Fibroblast of lung (primary cell): ENCODE data around the gene KRTAP6-2. TPM values are rescaled to one million over a fixed set of nuclear protein-coding genes. Genes with fewer than 3 reads are reported as not detected.

ENCODE experiments used
- DNase-seq, 2 donors: peaks; one replicate each; pipeline versions ENCODE4 v3.0.0 to v3.0.0-alpha.2; 2010; ENCODE audit warnings: low read depth in 2 of 2
- H2AFZ ChIP-seq: 2 replicates; pipeline ENCODE4 v1.5.1; 2012; ENCODE audit warnings: low read length, control low read depth, inconsistent platforms
- H3K27ac ChIP-seq: 2 replicates; pipeline ENCODE4 v1.5.1; 2011; ENCODE audit warnings: low read length, control low read depth; ENCODE audit not compliant: insufficient read depth
- H3K27me3 ChIP-seq: 2 replicates; pipeline ENCODE4 v1.5.1; 2011; ENCODE audit warnings: mild to moderate bottlenecking, low read length; ENCODE audit not compliant: control insufficient read depth, insufficient read depth
- H3K36me3 ChIP-seq: 2 replicates; pipeline ENCODE4 v1.5.1; 2011; ENCODE audit warnings: low read length; ENCODE audit not compliant: control insufficient read depth, insufficient read depth
- H3K4me1 ChIP-seq: 2 replicates; pipeline ENCODE4 v1.5.1; 2011; ENCODE audit warnings: low read length; ENCODE audit not compliant: control insufficient read depth, insufficient read depth; ENCODE audit errors: extremely low read depth
- H3K4me2 ChIP-seq: 2 replicates; pipeline ENCODE4 v1.5.1; 2011; ENCODE audit warnings: low read length, control low read depth; ENCODE audit not compliant: insufficient read depth; ENCODE audit errors: extremely low read depth
- H3K4me3 ChIP-seq, 4 experiments: fragments of 200-600 bp in 1 of 4; sonication (generic) in 1 of 4; replicated peaks in 1 of 4; 2 replicates each; pipeline ENCODE4 v1.5.1; 2011 to 2016; ENCODE audit warnings: low read length in 4 of 4, low read depth in 3 of 4, mild to moderate bottlenecking in 3 of 4, control low read depth in 2 of 4, inconsistent platforms in 1 of 4, mixed read lengths in 1 of 4; ENCODE audit not compliant: insufficient read depth in 1 of 4; ENCODE audit errors: control extremely low read depth in 1 of 4
- H3K79me2 ChIP-seq: 2 replicates; pipeline ENCODE4 v1.5.1; 2012; ENCODE audit warnings: mild to moderate bottlenecking, low read length, inconsistent platforms; ENCODE audit not compliant: control insufficient read depth, insufficient read depth
- H3K9ac ChIP-seq: 2 replicates; pipeline ENCODE4 v1.5.1; 2011; ENCODE audit warnings: mild to moderate bottlenecking, low read length, control low read depth; ENCODE audit not compliant: insufficient read depth
- H3K9me3 ChIP-seq: 2 replicates; pipeline ENCODE4 v1.5.1; 2012; ENCODE audit warnings: low read depth, low read length; ENCODE audit not compliant: control insufficient read depth, insufficient read depth
- H4K20me1 ChIP-seq: 2 replicates; pipeline ENCODE4 v1.5.1; 2011; ENCODE audit warnings: low read length; ENCODE audit not compliant: control insufficient read depth, insufficient read depth; ENCODE audit errors: extremely low read depth
- CTCF ChIP-seq, 2 donors: IDR thresholded peaks in 1 of 2; conservative IDR thresholded peaks in 1 of 2; 1 replicate in 1 of 2; 2 replicates in 1 of 2; pipeline ENCODE4 v1.5.1; 2011 to 2012; ENCODE audit warnings: low read length in 2 of 2, control low read depth in 1 of 2, inconsistent platforms in 1 of 2, low read depth in 1 of 2, mild to moderate bottlenecking in 1 of 2
- EZH2 ChIP-seq: IDR thresholded peaks from 2 replicates; pipeline ENCODE4 v1.5.1; 2012; ENCODE audit warnings: low read length, control low read depth, mild to moderate bottlenecking; ENCODE audit errors: missing control alignments
- polyA plus RNA-seq, 2 donors: library from polyadenylated mRNA; depleted of rRNA in 1 of 2; stranded (reverse) in 1 of 2; unstranded in 1 of 2; fragments of >200 nt; gene quantifications; 2 replicates each; pipeline ENCODE4 v1.2.1, GENCODE V29; 2011 to 2012; ENCODE audit warnings: missing spikeins in 1 of 2
- total RNA-seq: library from RNA; depleted of rRNA; stranded (reverse); fragments of >200 nt; gene quantifications from 2 replicates; pipeline ENCODE4 v1.2.1, GENCODE V29; 2014

KRTAP6-2 gene
- total and polyA plus RNA-seq, 2 donors (not counting 1 experiment from before 2014, with no cell fraction given): not detected

- Histone ChIP-seq H3K27me3 (no peaks in the 10 kb centered on the region), H3K9me3 (no peaks in the 10 kb centered on the region), H3K4me2 (no peak within 1 kb of the TSS), H3K9ac (no peak within 1 kb of the TSS), H4K20me1 (no peaks in the 10 kb centered on the region), H2AFZ (no peak within 1 kb of the TSS), H3K36me3 (no peaks in the 10 kb centered on the region), H3K4me1 (no peaks in the 10 kb centered on the region), H3K27ac (no peak within 1 kb of the TSS), H3K79me2 (no peaks in the 10 kb centered on the region), H3K4me3 (no peak within 1 kb of the TSS)
- TF ChIP-seq EZH2 (no peak), CTCF (conservative IDR thresholded peaks at IDR 0.05 in 1 of 2, IDR thresholded peaks at IDR 0.05 in 1 of 2; ENCODE audit: low read depth in 1 of 2, low read length in 2 of 2) (no peak)
- DNase-seq: no peak
Observed at GRCh38 chr21:30620522-30620921, 21.8 kb upstream of the KRTAP6-2 start, which contains the start of gene KRTAP20-4. TSS of gene KRTAP20-4 (plus strand) at chr21:30620627.

- no peaks in the 10 kb centered on the region for H3K36me3 ChIP-seq
- DNase-seq: no peak
Observed at GRCh38 chr21:30620080-30620479, 21.4 kb upstream of the KRTAP6-2 start.

GRCh38 chr21:30616125-30616524, 17.4 kb upstream of the KRTAP6-2 start, which contains the start of gene KRTAP20-1:
TSS of gene KRTAP20-1 (plus strand) at chr21:30616425. CDS start at chr21:30616455, 30 bp downstream.
- no peak within 1 kb of the TSS for H3K9ac ChIP-seq
- no peaks in the 10 kb centered on the region for H3K4me1 ChIP-seq
- no peak within 1 kb of the TSS for H3K4me3 ChIP-seq
- H3K27ac ChIP-seq: no peak within 1 kb of the TSS
- TF ChIP-seq EZH2: no peak
- no peak for TF ChIP-seq CTCF (conservative IDR thresholded peaks at IDR 0.05 in 1 of 2, IDR thresholded peaks at IDR 0.05 in 1 of 2; ENCODE audit: low read depth in 1 of 2, low read length in 2 of 2)
- no peaks in the 10 kb centered on the region for H3K9me3 ChIP-seq
- H2AFZ ChIP-seq: no peak within 1 kb of the TSS
- DNase-seq: no peak
- H3K79me2 ChIP-seq: no peaks in the 10 kb centered on the region
- H3K36me3 ChIP-seq: no peaks in the 10 kb centered on the region
- H3K4me2 ChIP-seq: no peak within 1 kb of the TSS
- H4K20me1 ChIP-seq: no peaks in the 10 kb centered on the region
- no peaks in the 10 kb centered on the region for H3K27me3 ChIP-seq

More at GRCh38 chr21:30620080-30620479, 21.4 kb upstream of the KRTAP6-2 start:
- H3K4me1 ChIP-seq: no peaks in the 10 kb centered on the region
- no peaks in the 10 kb centered on the region for H3K27me3 ChIP-seq
- H3K27ac ChIP-seq: no peak overlapping the region
- H3K4me2 ChIP-seq: no peak overlapping the region
- no peaks in the 10 kb centered on the region for H4K20me1 ChIP-seq
- H3K9me3 ChIP-seq: no peaks in the 10 kb centered on the region
- TF ChIP-seq EZH2: no peak
- no peak for TF ChIP-seq CTCF (conservative IDR thresholded peaks at IDR 0.05 in 1 of 2, IDR thresholded peaks at IDR 0.05 in 1 of 2; ENCODE audit: low read depth in 1 of 2, low read length in 2 of 2)
- no peak overlapping the region for H2AFZ ChIP-seq
- H3K79me2 ChIP-seq: no peaks in the 10 kb centered on the region
- no peak overlapping the region for H3K4me3 ChIP-seq
- no peak overlapping the region for H3K9ac ChIP-seq
